GM21381 (cell line): Measurements from ENCODE around the gene PITPNB.

Source experiments
- ATAC-seq: cut with Tn5 transposase; IDR thresholded peaks from one replicate; pipeline ENCODE4 v1.9.1; 2021; ENCODE audit warnings: mild to moderate bottlenecking, moderate library complexity; ENCODE audit not compliant: unreplicated experiment

PITPNB gene

GRCh38 chr22:27919942-27920755 is 1.1 kb upstream of the PITPNB start:
- peak; percentile 30 for ATAC-seq

GRCh38 chr22:27918341-27919221 is 475 bp downstream of the PITPNB start:
- peak; percentile 33 for ATAC-seq

- no peak for ATAC-seq
These were observed 3.1 kb downstream of the PITPNB start for GRCh38 chr22:27915986-27916385.

- no peak for ATAC-seq
These were observed 5.8 kb downstream of the PITPNB start for GRCh38 chr22:27913162-27913741.

GRCh38 chr22:27912101-27912500 is 7.0 kb downstream of the PITPNB start:
- ATAC-seq, result no peak

- ATAC-seq, result no peak
These were observed 7.7 kb downstream of the PITPNB start for GRCh38 chr22:27911330-27911729.

GRCh38 chr22:27906241-27906640 is 12.8 kb downstream of the PITPNB start:
- ATAC-seq, result no peak

GRCh38 chr22:27905653-27906052 is 13.4 kb downstream of the PITPNB start:
- ATAC-seq, result no peak

- no peak for ATAC-seq
These were observed 15.1 kb downstream of the PITPNB start for GRCh38 chr22:27903805-27904473.

GRCh38 chr22:27900153-27900552 is 18.9 kb downstream of the PITPNB start:
- ATAC-seq, result no peak

- peak; percentile 59 for ATAC-seq
These were observed 22.8 kb downstream of the PITPNB start for GRCh38 chr22:27896245-27896644.

- ATAC-seq, result peak; percentile 91
These were observed 23.5 kb downstream of the PITPNB start for GRCh38 chr22:27895600-27895999.

GRCh38 chr22:27892811-27893210 is 26.2 kb downstream of the PITPNB start:
- no peak for ATAC-seq

GRCh38 chr22:27892064-27892463 is 27.0 kb downstream of the PITPNB start:
- ATAC-seq, result no peak

GRCh38 chr22:27888310-27888709 is 30.7 kb downstream of the PITPNB start:
- ATAC-seq, result no peak

- ATAC-seq, result no peak
These were observed 32.3 kb downstream of the PITPNB start for GRCh38 chr22:27886843-27887151.

- no peak for ATAC-seq
These were observed 32.8 kb downstream of the PITPNB start for GRCh38 chr22:27885977-27886842.

GRCh38 chr22:27883656-27884350 is 35.3 kb downstream of the PITPNB start:
- no peak for ATAC-seq

- ATAC-seq, result no peak
These were observed 36.4 kb downstream of the PITPNB start for GRCh38 chr22:27882507-27883290.
